Muscle layer of duodenum (tissue), 2 donors: Measurements from ENCODE around the gene SSR3.
"Not testable (repeated sequence)": the region's sequence is repeated elsewhere in the genome, so short reads cannot be mapped to it uniquely, and the experiment has no call there.

Source experiments
- H3K27ac ChIP-seq: one replicate; pipeline ENCODE4 v1.7.0; 2013; ENCODE audit warnings: mild to moderate bottlenecking, low read length
- H3K27me3 ChIP-seq: one replicate; pipeline ENCODE4 v1.7.0; 2013; ENCODE audit warnings: low read depth, mild to moderate bottlenecking, control low read depth, low read length
- H3K36me3 ChIP-seq, 2 donors: one replicate each; pipeline ENCODE4 v1.7.0; 2013; ENCODE audit warnings: low read length in 2 of 2, control low read depth in 1 of 2, mild to moderate bottlenecking in 1 of 2; ENCODE audit not compliant: insufficient read depth in 2 of 2, control insufficient read depth in 1 of 2
- H3K4me1 ChIP-seq, 2 donors: one replicate each; pipeline ENCODE4 v1.7.0; 2013; ENCODE audit warnings: low read length in 2 of 2, mild to moderate bottlenecking in 2 of 2, control low read depth in 1 of 2, moderate library complexity in 1 of 2; ENCODE audit not compliant: insufficient read depth in 2 of 2, control insufficient read depth in 1 of 2
- H3K4me3 ChIP-seq, 2 donors: one replicate each; pipeline ENCODE4 v1.7.0; 2013; ENCODE audit warnings: low read length in 2 of 2, low read depth in 1 of 2, mild to moderate bottlenecking in 1 of 2
- H3K9me3 ChIP-seq, 2 donors: one replicate each; pipeline ENCODE4 v1.7.0; 2013; ENCODE audit warnings: low read length in 2 of 2, control low read depth in 1 of 2, mild to moderate bottlenecking in 1 of 2; ENCODE audit not compliant: control insufficient read depth in 1 of 2
- donor health status: healthy.

The SSR3 gene

GRCh38 chr3:156569881-156570280 is 15.0 kb upstream of the SSR3 start:
- not testable (repeated sequence) for H3K4me3 ChIP-seq, H3K27ac ChIP-seq, H3K36me3 ChIP-seq, H3K9me3 ChIP-seq, H3K4me1 ChIP-seq, H3K27me3 ChIP-seq

GRCh38 chr3:156569016-156569415 is 14.1 kb upstream of the SSR3 start:
- H3K4me3 ChIP-seq, H3K4me1 ChIP-seq, H3K9me3 ChIP-seq, H3K27ac ChIP-seq, H3K36me3 ChIP-seq, H3K27me3 ChIP-seq: not testable (repeated sequence)

- H3K4me1 ChIP-seq, result no peaks in the 10 kb centered on the region
- H3K27me3 ChIP-seq, result no peaks in the 10 kb centered on the region
- H3K36me3 ChIP-seq, result no peaks in the 10 kb centered on the region
- H3K27ac ChIP-seq, result no peak overlapping the region
- H3K9me3 ChIP-seq, result no peaks in the 10 kb centered on the region
- no peak overlapping the region for H3K4me3 ChIP-seq
Measured at GRCh38 chr3:156563900-156564682, 9.2 kb upstream of the SSR3 start.

- H3K9me3 ChIP-seq, H3K36me3 ChIP-seq, H3K27me3 ChIP-seq, H3K4me1 ChIP-seq, H3K27ac ChIP-seq, H3K4me3 ChIP-seq: not testable (repeated sequence)
Measured at GRCh38 chr3:156562486-156562885, 7.6 kb upstream of the SSR3 start.

- no peak overlapping the region for H3K4me3 ChIP-seq
- no peak overlapping the region for H3K27ac ChIP-seq
- H3K9me3 ChIP-seq, result no peaks in the 10 kb centered on the region
- H3K27me3 ChIP-seq, result no peaks in the 10 kb centered on the region
- H3K4me1 ChIP-seq, result no peaks in the 10 kb centered on the region
- H3K36me3 ChIP-seq, result no peaks in the 10 kb centered on the region
Measured at GRCh38 chr3:156561533-156561932, 6.6 kb upstream of the SSR3 start.

- Histone ChIP-seq H3K36me3 (peaks cover 0 to 5% of the 10 kb centered on the region in 2 donors), H3K9me3 (no peaks in the 10 kb centered on the region), H3K4me3 (no peak overlapping the region), H3K27ac (no peak overlapping the region), H3K4me1 (no peaks in the 10 kb centered on the region), H3K27me3 (no peaks in the 10 kb centered on the region)
Measured at GRCh38 chr3:156559321-156559720, 4.4 kb upstream of the SSR3 start.

- Histone ChIP-seq H3K9me3 (no peaks in the 10 kb centered on the region), H3K4me1 (peaks cover 4 to 6% of the 10 kb centered on the region in 2 donors), H3K36me3 (peaks cover 0 to 12% of the 10 kb centered on the region in 2 donors), H3K4me3 (no peak overlapping the region), H3K27me3 (no peaks in the 10 kb centered on the region), H3K27ac (no peak overlapping the region)
Measured at GRCh38 chr3:156558389-156558788, 3.5 kb upstream of the SSR3 start.

- peaks cover 10 to 17% of the 10 kb centered on the region in 2 donors for H3K36me3 ChIP-seq
- peak overlapping the region; percentile 91 for H3K27ac ChIP-seq
- H3K9me3 ChIP-seq, result no peaks in the 10 kb centered on the region
- peaks cover 12 to 37% of the 10 kb centered on the region in 2 donors for H3K4me1 ChIP-seq
- peak overlapping the region; percentile 87 to 97 for H3K4me3 ChIP-seq
- no peaks in the 10 kb centered on the region for H3K27me3 ChIP-seq
Measured at GRCh38 chr3:156554515-156554841, 439 bp downstream of the SSR3 start.

GRCh38 chr3:156553705-156554356 is 1.1 kb downstream of the SSR3 start:
- Histone ChIP-seq H3K27me3 (no peaks in the 10 kb centered on the region), H3K9me3 (no peaks in the 10 kb centered on the region), H3K36me3 (peaks cover 12 to 19% of the 10 kb centered on the region in 2 donors), H3K4me1 (peaks cover 12 to 37% of the 10 kb centered on the region in 2 donors), H3K4me3 (peak overlapping the region; percentile 87 to 97), H3K27ac (peak overlapping the region; percentile 91)

GRCh38 chr3:156552973-156553372 is 1.9 kb downstream of the SSR3 start:
- H3K36me3 ChIP-seq, result peaks cover 21 to 28% of the 10 kb centered on the region in 2 donors
- H3K27me3 ChIP-seq, result no peaks in the 10 kb centered on the region
- no peaks in the 10 kb centered on the region for H3K9me3 ChIP-seq
- peaks cover 19 to 44% of the 10 kb centered on the region in 2 donors for H3K4me1 ChIP-seq
- H3K4me3 ChIP-seq, result peak overlapping the region; percentile 87 to 97
- peak overlapping the region; percentile 91 for H3K27ac ChIP-seq

- Histone ChIP-seq H3K27ac (peak overlapping the region; percentile 50), H3K4me1 (peaks cover 19 to 53% of the 10 kb centered on the region in 2 donors), H3K36me3 (peaks cover 27 to 34% of the 10 kb centered on the region in 2 donors), H3K4me3 (peak overlapping the region in 1 of 2 donors; percentile 97), H3K9me3 (no peaks in the 10 kb centered on the region), H3K27me3 (no peaks in the 10 kb centered on the region)
Measured at GRCh38 chr3:156551746-156552145, 3.2 kb downstream of the SSR3 start.
